MCF 10A (cell line): ENCODE data around the gene FOXP4. TPM values are rescaled to one million over a fixed set of nuclear protein-coding genes. Genes with fewer than 3 reads are reported as not detected.

Experiments used
- BruUV-seq: library from RNA; stranded (reverse); fragments of 400-500 nt; replicated peaks from 2 replicates; lab custom pipeline; 2021; lab: Mats Ljungman, UMichigan
- CTCF ChIA-PET: fragments of 300-600 bp; sonication (Branson Sonifier 250); formaldehyde crosslinking; extraction: SDS; loops from one replicate; lab custom pipeline; 2021; ENCODE audit warnings: antibody characterized with exemption, inconsistent platforms; lab: Yijun Ruan, JAX
- POLR2A ChIA-PET: fragments of 300-600, 350-650 bp; sonication (Branson Sonifier 250); formaldehyde crosslinking; extraction: SDS; loops from one replicate; lab custom pipeline; 2020; ENCODE audit warnings: antibody characterized with exemption, inconsistent platforms; lab: Yijun Ruan, JAX
- DNase-seq: peaks from one replicate; pipeline ENCODE4 v3.0.0-alpha.2; 2018; ENCODE audit not compliant: unreplicated experiment
- H3K27ac Mint-ChIP-seq: one replicate; pipeline ENCODE4 v1.8.0; 2022; ENCODE audit warnings: mild to moderate bottlenecking, low read depth, mixed read lengths; ENCODE audit not compliant: unreplicated experiment
- H3K27me3 Mint-ChIP-seq: one replicate; pipeline ENCODE4 v1.8.0; 2022; ENCODE audit warnings: mixed read lengths; ENCODE audit not compliant: insufficient read depth, unreplicated experiment
- H3K36me3 Mint-ChIP-seq: one replicate; pipeline ENCODE4 v1.8.0; 2022; ENCODE audit warnings: mild to moderate bottlenecking, moderate library complexity, mixed read lengths; ENCODE audit not compliant: insufficient read depth, unreplicated experiment
- H3K4me1 Mint-ChIP-seq: one replicate; pipeline ENCODE4 v1.8.0; 2022; ENCODE audit warnings: mixed read lengths; ENCODE audit not compliant: insufficient read depth, unreplicated experiment
- H3K4me3 Mint-ChIP-seq: one replicate; pipeline ENCODE4 v1.8.0; 2022; ENCODE audit warnings: mild to moderate bottlenecking, moderate library complexity, mixed read lengths; ENCODE audit not compliant: unreplicated experiment
- H3K9me3 Mint-ChIP-seq: one replicate; pipeline ENCODE4 v1.8.0; 2022; ENCODE audit warnings: mixed read lengths; ENCODE audit not compliant: unreplicated experiment
- intact Hi-C: fragments of 100-400 bp; cut with micrococcal nuclease; formaldehyde crosslinking; loops from 2 replicates; pipeline ENCODE4 v1.14.1; 2022
- total RNA-seq: library from RNA; stranded (reverse); gene quantifications from 2 replicates; pipeline ENCODE4 v1.2.3, GENCODE V29; 2022
- TF ChIP-seq, protein P1 (sequence below): fragments of 200-600 bp; IDR thresholded peaks from one replicate; pipeline ENCODE4 v1.8.0; 2022; ENCODE audit warnings: antibody characterized with exemption, mild to moderate bottlenecking; ENCODE audit not compliant: unreplicated experiment

The FOXP4 gene
- total RNA-seq, 1 experiment from 2014 or later: 16.5 TPM

DNA sequence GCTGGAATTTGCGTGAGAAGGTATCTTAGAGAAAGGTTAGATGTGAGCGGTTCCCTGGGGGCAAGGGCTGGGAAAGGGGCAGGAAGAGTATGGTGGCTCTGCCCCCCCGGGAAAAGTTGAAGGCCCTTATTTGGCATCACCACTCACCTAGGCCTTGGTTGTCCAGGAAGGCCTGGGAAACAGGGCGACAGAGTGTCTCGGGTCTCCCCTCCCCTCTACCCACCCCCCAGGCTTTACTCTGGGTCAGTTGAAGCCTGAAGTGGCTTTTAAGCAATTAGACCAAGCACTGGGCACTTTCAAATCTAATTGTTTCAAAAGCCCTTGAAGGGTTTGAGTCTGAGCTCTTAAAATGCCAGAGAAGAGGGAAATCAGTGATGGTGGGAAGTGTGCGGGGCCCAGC is 30.2 kb upstream of the FOXP4 start:
- ChIA-PET CTCF (interaction anchor here (1.0 kb wide), 1 partner anchor 68 kb away, joined by 4 read pairs; no protein-coding TSS in a partner anchor), POLR2A (interaction anchor here (1.0 kb wide), 1 partner anchor 19 kb away, joined by 3 read pairs; no protein-coding TSS in a partner anchor)
- TF ChIP-seq, protein P1, sequence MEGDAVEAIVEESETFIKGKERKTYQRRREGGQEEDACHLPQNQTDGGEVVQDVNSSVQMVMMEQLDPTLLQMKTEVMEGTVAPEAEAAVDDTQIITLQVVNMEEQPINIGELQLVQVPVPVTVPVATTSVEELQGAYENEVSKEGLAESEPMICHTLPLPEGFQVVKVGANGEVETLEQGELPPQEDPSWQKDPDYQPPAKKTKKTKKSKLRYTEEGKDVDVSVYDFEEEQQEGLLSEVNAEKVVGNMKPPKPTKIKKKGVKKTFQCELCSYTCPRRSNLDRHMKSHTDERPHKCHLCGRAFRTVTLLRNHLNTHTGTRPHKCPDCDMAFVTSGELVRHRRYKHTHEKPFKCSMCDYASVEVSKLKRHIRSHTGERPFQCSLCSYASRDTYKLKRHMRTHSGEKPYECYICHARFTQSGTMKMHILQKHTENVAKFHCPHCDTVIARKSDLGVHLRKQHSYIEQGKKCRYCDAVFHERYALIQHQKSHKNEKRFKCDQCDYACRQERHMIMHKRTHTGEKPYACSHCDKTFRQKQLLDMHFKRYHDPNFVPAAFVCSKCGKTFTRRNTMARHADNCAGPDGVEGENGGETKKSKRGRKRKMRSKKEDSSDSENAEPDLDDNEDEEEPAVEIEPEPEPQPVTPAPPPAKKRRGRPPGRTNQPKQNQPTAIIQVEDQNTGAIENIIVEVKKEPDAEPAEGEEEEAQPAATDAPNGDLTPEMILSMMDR: no peak
- no peak for DNase-seq
- Mint-ChIP-seq H3K27me3 (no peaks in the 10 kb centered on the region), H3K4me1 (peaks cover 5% of the 10 kb centered on the region), H3K36me3 (no peaks in the 10 kb centered on the region), H3K4me3 (no peak overlapping the region), H3K27ac (no peak overlapping the region), H3K9me3 (no peaks in the 10 kb centered on the region)
- no TSS peak for BruUV-seq
- intact Hi-C loops: no loop called here

DNA sequence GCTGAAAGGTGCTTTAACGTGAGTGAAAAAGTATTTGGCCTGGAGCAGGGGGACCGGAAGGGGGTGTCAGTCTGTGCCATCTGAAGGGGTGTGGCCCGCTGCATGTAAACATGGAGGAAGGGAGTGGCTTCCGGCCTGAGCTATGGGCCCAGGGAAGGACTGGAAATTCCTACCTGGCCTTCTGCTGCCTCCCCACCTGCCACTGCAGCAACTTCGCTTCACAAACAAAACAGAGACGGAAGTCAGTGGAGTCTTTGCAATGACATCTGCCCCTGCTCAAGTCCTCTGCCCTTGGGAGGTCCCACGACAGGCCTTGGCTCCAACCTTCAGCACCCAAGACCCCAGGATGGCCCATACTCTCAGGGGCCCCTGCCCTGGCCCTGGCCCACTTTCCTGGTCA is 28.1 kb upstream of the FOXP4 start:
- intact Hi-C loops: no loop called here
- Mint-ChIP-seq H3K36me3 (no peaks in the 10 kb centered on the region), H3K27ac (no peak overlapping the region), H3K4me3 (no peak overlapping the region), H3K9me3 (no peaks in the 10 kb centered on the region), H3K4me1 (peaks cover 5% of the 10 kb centered on the region), H3K27me3 (peaks cover 10% of the 10 kb centered on the region)
- no TSS peak for BruUV-seq
- ChIA-PET CTCF (interaction anchor here (0.6 kb wide), 1 partner anchor 14 kb away, joined by 5 read pairs; no protein-coding TSS in a partner anchor), POLR2A (interaction anchor here (0.7 kb wide), 1 partner anchor 18 kb away, joined by 3 read pairs; no protein-coding TSS in a partner anchor)
- no peak for DNase-seq
- TF ChIP-seq, protein P1: no peak

DNA sequence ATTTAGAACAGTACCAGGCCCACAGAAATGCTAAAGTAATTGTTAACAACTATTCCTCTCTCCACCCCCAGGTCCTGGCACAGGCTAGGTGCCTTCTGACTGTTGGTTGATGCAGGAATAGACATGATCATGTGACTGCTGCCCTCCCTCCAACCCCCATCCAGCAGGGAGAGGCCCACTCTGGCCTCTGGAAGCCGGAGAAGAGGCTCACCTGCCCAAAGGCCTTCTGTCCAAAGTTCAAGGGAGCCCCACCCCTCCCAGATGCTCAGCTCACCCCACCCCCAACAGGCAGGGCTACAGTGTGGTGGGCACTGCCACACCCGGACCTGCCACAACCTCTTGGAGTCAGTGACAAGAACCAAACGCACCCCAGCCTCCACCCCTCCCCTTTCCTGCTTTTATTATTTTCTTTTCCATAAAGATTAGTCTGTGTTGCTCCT is 26.9 kb upstream of the FOXP4 start:
- no peak for DNase-seq
- Mint-ChIP-seq H3K27me3 (peaks cover 10% of the 10 kb centered on the region), H3K36me3 (no peaks in the 10 kb centered on the region), H3K27ac (no peak overlapping the region), H3K4me3 (no peak overlapping the region), H3K9me3 (no peaks in the 10 kb centered on the region), H3K4me1 (peaks cover 5% of the 10 kb centered on the region)
- BruUV-seq: no TSS peak
- ChIA-PET CTCF (no interaction called here), POLR2A (no interaction called here)
- intact Hi-C loops: no loop called here
- TF ChIP-seq, protein P1: no peak

DNA sequence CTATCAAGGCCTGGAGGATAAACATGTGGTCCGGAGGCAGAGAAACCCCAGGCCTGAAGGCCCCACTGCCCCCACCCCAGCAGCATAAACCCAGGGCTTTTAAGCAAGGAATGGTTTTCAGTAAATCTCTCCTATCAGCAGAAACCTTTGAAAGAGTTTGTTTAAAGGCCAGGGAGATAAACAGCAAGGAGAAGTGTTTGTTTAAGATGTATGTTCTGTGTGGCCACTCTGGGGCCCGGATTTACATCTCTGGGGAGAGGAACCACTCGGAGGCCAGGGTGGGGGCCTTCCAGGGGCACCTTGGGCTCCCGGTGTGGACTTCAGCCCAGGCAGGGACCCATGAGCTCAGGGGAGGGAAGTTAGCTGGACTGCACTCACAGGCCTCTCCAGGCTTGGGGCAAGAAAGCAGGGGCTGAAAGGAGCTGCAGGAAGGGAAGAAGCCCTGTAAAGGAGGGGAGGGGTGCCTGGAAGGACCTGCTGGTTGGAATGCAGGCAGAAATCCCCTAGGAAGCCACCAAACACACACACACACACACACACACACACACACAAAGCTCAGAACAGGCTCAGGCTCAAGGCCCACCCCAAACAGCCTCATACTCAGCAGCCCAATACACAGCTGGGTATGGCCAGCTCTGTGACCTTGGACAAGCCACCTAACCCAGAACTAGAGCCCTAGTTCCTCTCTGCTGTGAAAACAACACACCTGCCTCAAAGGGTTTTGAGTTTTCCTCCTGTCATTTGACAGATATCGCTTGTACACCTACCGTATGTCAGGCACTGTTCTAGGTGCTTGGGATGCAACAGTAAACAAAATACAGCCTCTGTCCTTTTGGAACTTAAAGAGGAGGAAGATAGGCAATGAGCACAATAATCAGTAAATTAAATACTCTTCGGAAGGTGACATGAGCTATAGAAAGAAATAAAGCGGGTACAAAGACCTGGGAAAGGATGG is 26.2 kb upstream of the FOXP4 start:
- ChIA-PET CTCF (no interaction called here), POLR2A (no interaction called here)
- H3K9me3 Mint-ChIP-seq: no peaks in the 10 kb centered on the region
- no peaks in the 10 kb centered on the region for H3K36me3 Mint-ChIP-seq
- H3K27ac Mint-ChIP-seq: no peak overlapping the region
- intact Hi-C loops: no loop called here
- H3K4me1 Mint-ChIP-seq: peaks cover 5% of the 10 kb centered on the region
- no peak overlapping the region for H3K4me3 Mint-ChIP-seq
- no TSS peak for BruUV-seq
- TF ChIP-seq, protein P1: no peak
- peaks cover 10% of the 10 kb centered on the region for H3K27me3 Mint-ChIP-seq
- DNase-seq: no peak
